GM12872 (cell line): Measurements from ENCODE around the gene GOLGA8Q.
"Not testable (repeated sequence)": the region's sequence is repeated elsewhere in the genome, so short reads cannot be mapped to it uniquely, and the experiment has no call there.

Experiments used
- CTCF ChIP-seq: IDR thresholded peaks from 3 replicates; pipeline ENCODE4 v1.5.1; 2011; ENCODE audit warnings: low read depth, mild to moderate bottlenecking, low read length, moderate library complexity; ENCODE audit not compliant: insufficient read depth

The GOLGA8Q gene

GRCh38 chr15:30551750-30552149 is at the start of gene GOLGA8Q:
Gene GOLGA8Q, plus strand, starts transcription at chr15:30552050. Its CDS starts 28 bp downstream, at chr15:30552078.
- not testable (repeated sequence) for TF ChIP-seq CTCF

- 0 out of 3 replicates have a peak, but pooled peaks have one; percentile 4 for TF ChIP-seq CTCF
Measured at GRCh38 chr15:30566949-30567348, 15.1 kb downstream of the GOLGA8Q start.

- TF ChIP-seq CTCF: not testable (repeated sequence)
Measured at GRCh38 chr15:30603796-30604195, 51.9 kb downstream of the GOLGA8Q start, which contains the start of gene GOLGA8H. Gene GOLGA8H, plus strand, starts transcription at chr15:30604028. Its CDS starts 98 bp downstream, at chr15:30604126.
